Limb (tissue), 2 donors: ENCODE results near the gene CRISP1.
"Not testable (repeated sequence)": the region's sequence is repeated elsewhere in the genome, so short reads cannot be mapped to it uniquely, and the experiment has no call there.

Experiments
- DNase-seq, 2 donors: peaks; one replicate each; pipeline ENCODE4 v3.0.0-alpha.2; 2016; ENCODE audit errors: extremely low spot score in 2 of 2

The CRISP1 gene

GRCh38 chr6:49866485-49866943 lies at the start of gene CRISP1:
CRISP1 (minus strand) TSS chr6:49866535; CDS start chr6:49857400, 9,135 bp downstream.
- DNase-seq: no peak

- peak in 1 of 2 donors; percentile 33 for DNase-seq
Measured at GRCh38 chr6:49915035-49915434, 48.7 kb upstream of the CRISP1 start.

DNA sequence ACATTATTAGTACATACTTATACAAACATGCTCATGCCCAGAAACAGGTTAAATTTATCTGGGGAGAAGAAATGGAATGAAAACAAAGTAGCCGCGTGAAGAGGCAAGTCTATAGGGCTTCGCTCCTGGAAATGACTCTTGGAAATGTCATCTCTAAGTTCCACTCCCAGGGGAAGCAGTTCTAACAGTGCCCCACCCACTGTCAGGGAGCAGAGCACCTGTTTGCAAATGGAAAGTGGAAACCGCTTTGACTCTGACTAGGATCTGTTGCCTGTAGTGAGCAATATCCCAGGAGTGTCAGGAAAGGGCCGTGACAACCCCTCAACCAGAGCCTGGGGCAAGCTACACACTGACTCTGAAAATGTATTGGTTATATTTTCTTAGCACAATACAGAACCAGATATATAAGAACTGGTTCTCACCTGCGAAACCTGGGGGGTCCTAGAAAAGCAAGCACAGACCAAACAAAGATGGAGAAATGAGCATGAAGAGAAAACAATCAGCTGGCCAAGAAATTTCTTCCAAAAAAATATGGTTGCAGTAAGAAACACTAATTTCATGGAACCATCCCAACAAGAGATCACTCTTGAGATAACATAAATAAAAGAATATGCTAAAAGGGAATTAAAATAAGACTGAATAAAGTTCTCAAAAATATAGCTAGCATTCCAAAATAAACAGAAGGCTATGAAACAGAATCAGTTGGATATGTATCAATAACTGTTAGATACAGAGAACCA lies 47.5 kb upstream of the CRISP1 start:
- DNase-seq: no peak

- no peak for DNase-seq
Measured at GRCh38 chr6:49912196-49912595, 45.9 kb upstream of the CRISP1 start.

GRCh38 chr6:49911252-49911651 lies 44.9 kb upstream of the CRISP1 start:
- DNase-seq: no peak

- peak in 1 of 2 donors; percentile 70 for DNase-seq
Measured at GRCh38 chr6:49909563-49909962, 43.2 kb upstream of the CRISP1 start.

GRCh38 chr6:49906526-49906925 lies 40.2 kb upstream of the CRISP1 start:
- peak in 1 of 2 donors; percentile 76 for DNase-seq

GRCh38 chr6:49905296-49905695 lies 39.0 kb upstream of the CRISP1 start:
- no peak for DNase-seq

GRCh38 chr6:49902856-49903255 lies 36.5 kb upstream of the CRISP1 start:
- no peak for DNase-seq

GRCh38 chr6:49898904-49899566 lies 32.7 kb upstream of the CRISP1 start:
- no peak for DNase-seq

GRCh38 chr6:49895553-49895952 lies 29.2 kb upstream of the CRISP1 start:
- DNase-seq: not testable (repeated sequence)

- no peak for DNase-seq
Measured at GRCh38 chr6:49892280-49892679, 25.9 kb upstream of the CRISP1 start.

DNA sequence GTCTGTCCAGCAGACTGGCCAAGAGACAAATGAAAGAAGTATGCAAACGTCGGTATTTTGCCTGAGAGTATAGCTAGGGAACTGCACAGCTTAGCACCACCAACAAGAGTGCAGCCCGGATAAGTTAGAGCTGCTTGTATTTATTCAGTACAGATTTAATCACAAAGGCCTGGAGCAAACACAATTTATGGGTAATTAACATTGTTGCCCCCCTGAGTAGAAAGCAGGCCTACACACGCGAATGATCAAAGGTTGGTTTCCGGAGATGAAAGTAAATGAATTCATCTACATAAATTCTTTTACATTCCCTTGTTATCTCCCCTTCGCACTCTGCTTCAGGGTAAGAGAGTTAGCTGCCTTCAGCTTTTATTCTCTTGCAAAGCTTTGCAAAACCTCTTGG lies 24.7 kb upstream of the CRISP1 start:
- no peak for DNase-seq

DNA sequence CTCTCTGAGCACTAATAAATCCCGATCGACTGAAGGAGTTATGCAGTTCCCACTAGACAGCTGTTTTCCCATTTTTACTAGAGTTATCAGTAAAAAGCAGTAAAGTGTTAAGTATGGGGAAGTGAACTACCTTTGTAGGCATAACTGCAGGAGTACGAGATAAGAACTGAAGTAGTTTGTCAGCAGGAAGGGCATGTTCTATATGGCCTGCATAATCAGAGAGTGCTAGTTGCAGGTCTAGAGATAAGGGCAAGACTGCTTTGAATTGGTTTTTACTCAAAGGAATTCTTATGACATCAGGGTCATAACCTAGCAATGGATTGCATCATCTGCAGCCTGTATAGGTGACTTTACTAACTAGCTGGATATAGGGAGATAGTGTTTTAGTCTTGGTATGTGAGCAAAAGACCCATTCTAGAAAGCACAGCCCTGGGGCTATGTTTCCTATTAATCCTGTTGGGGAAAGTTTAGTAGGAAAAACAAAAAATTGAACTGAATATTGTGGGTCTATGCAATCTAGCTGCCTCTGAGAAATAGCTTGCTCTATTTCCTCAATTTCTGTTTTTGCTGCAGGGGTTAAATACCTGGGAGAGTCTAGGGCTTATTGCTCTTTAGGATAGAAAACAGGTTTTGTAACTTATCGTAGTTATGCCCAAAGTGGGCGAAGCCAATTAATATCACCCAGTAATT lies 22.6 kb upstream of the CRISP1 start:
- no peak for DNase-seq

DNA sequence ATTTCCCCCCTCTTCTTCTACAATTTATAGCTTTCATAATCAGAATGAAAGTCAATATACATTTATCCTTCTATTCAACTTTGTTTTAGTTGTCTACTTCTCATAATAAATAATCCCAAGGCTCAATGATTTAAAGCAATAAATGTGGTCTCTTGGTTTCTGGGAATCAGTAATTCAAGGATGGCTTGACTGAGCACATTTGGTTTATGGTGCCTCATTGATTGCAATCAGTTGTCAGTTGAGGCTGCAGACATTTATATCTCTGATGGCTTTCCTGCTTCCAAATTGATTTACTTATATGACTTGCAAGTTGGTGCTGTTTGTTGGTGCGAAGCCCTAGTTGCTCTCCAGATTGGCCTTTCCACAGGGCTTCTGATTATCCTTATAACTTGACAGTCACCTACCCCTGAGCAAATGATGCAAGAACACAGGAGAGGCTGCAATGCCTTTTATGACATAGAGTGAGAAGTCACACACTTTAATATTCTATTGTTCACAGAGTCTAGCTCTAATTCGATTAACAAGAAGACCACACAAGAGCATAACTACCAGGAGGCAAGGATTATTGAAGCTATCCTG lies 2.7 kb upstream of the CRISP1 start:
- DNase-seq: no peak

DNA sequence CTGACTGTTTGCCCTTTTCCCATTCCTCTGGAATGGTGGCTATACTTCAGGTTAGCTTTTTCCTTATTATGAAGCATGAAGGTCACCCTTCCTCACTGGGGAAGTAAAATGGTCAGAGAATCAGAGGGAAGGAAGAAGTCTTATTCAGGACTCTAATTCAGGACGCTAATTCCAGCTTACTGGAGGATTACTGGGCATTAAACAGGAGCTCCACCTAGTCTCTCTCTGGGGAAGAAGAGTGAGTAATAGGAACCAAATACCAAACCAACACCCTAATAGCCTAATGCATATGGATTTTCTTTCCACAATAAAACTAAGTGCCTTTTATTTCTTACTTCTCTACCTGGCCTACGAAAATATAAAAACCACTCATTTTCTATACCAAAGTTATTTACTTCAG lies 10.1 kb downstream of the CRISP1 start:
- no peak for DNase-seq

DNA sequence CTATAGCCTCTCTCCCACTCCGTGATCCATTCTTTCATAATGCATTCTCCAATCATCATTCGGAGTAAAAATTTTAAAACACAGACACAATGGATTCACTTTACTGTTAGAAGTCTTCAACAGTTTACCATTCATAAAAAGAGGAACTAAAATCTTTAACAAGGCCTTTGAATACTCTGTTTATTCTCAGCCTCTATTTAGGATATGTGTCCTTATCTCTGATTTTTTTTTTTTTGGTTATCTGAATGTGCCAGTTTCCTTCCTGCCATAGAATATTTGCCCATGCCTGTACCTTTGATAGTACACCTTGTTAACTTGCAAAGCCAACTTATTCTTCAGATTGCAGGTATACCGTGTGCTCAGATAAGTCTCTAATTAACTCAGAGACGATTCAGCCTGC lies 11.1 kb downstream of the CRISP1 start:
- DNase-seq: no peak

DNA sequence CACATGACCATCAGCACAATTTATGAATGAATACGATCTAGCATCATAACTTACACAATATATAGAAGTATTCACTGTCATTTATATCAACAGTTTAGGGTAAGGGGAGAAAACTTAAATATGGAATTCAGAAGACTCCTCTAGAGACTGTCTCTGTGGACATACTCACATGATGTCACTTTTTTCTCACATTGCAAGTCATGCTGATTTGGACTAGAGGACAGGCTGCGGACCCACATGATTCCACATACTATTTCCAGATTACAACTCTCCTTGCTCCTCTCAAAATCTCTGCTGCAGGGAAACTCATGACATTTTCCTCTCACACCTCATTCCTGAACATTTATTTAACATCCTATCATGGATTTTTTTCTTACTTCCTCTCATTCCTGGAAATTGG lies 13.4 kb downstream of the CRISP1 start:
- DNase-seq: no peak

DNA sequence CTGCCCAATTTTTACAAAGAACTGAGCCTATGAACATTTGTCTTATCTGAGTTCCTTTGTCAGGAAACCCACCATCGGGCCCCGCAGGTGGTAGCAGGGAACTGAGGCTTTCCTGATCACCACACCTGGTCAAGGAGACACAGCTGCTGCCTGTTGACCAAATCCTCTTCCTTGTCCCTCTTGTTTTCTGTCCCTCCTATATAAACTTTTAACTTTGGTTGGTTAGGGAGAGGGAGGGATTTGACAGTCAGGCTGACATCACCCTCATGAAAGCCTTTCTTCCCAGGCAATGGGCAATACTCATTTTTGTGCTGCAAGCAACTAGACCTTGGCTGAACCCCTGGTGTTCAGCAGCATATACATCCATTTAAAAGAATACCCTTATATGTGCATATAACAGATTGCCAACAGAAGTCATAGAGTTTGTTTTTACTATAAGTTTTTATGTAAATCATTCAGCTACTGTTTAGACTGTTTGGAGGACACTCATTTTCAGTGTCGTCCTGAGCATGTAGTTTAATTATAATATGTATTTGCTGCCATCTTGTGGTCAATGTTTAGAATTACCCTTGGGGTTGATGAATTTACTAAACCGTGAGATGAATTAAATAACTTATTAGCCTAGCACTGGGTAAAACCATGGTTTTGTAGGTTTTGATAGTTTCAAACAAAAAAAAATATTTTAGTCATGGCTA lies 17.0 kb downstream of the CRISP1 start:
- peak in 1 of 2 donors; percentile 80 for DNase-seq

GRCh38 chr6:49847673-49848072 lies 18.7 kb downstream of the CRISP1 start:
- DNase-seq: no peak

- no peak for DNase-seq
Measured at GRCh38 chr6:49847014-49847413, 19.3 kb downstream of the CRISP1 start.
